Middle frontal gyrus (tissue), 1 donor: Measurements from ENCODE around the gene SOS1.
"Not testable (repeated sequence)": the region's sequence is repeated elsewhere in the genome, so short reads cannot be mapped to it uniquely, and the experiment has no call there.

Experiments
- DNase-seq: peaks from one replicate; pipeline ENCODE4 v3.0.0-alpha.2; 2015; ENCODE audit warnings: low spot score; ENCODE audit errors: extremely low spot score

Gene SOS1

GRCh38 chr2:39139511-39140237, 18.8 kb upstream of the SOS1 start:
- DNase-seq, result no peak

GRCh38 chr2:39138837-39139211, 18.0 kb upstream of the SOS1 start:
- no peak for DNase-seq

- not testable (repeated sequence) for DNase-seq
Observed at GRCh38 chr2:39138187-39138836, 17.5 kb upstream of the SOS1 start.

- no peak for DNase-seq
Observed at GRCh38 chr2:39136799-39137198, 15.9 kb upstream of the SOS1 start.

- no peak for DNase-seq
Observed at GRCh38 chr2:39135690-39136259, 14.9 kb upstream of the SOS1 start.

- no peak for DNase-seq
Observed at GRCh38 chr2:39133215-39133851, 12.5 kb upstream of the SOS1 start.

GRCh38 chr2:39128919-39129391, 8.1 kb upstream of the SOS1 start:
- DNase-seq, result no peak

GRCh38 chr2:39127973-39128372, 7.1 kb upstream of the SOS1 start:
- DNase-seq, result no peak

- no peak for DNase-seq
Observed at GRCh38 chr2:39124746-39125057, 3.9 kb upstream of the SOS1 start.

GRCh38 chr2:39124000-39124745, 3.3 kb upstream of the SOS1 start:
- DNase-seq, result peak; percentile 96

- no peak for DNase-seq
Observed at GRCh38 chr2:39123436-39123999, 2.7 kb upstream of the SOS1 start.

- no peak for DNase-seq
Observed at GRCh38 chr2:39121523-39122063, 742 bp upstream of the SOS1 start.

- DNase-seq, result no peak
Observed at GRCh38 chr2:39120521-39120770, 405 bp downstream of the SOS1 start.

- no peak for DNase-seq
Observed at GRCh38 chr2:39119732-39120520, 925 bp downstream of the SOS1 start.

GRCh38 chr2:39118786-39119499, 1.9 kb downstream of the SOS1 start:
- no peak for DNase-seq

- DNase-seq, result no peak
Observed at GRCh38 chr2:39115556-39115955, 5.3 kb downstream of the SOS1 start.

GRCh38 chr2:39114771-39115170, 6.1 kb downstream of the SOS1 start:
- DNase-seq, result no peak

GRCh38 chr2:39109537-39109936, 11.3 kb downstream of the SOS1 start:
- no peak for DNase-seq

GRCh38 chr2:39108377-39108776, 12.5 kb downstream of the SOS1 start:
- no peak for DNase-seq

GRCh38 chr2:39107724-39108273, 13.1 kb downstream of the SOS1 start:
- no peak for DNase-seq
